Measurements from ENCODE around the gene OR56A4. TPM values are rescaled to one million over a fixed set of nuclear protein-coding genes. Genes with fewer than 3 reads are reported as not detected.

Gene OR56A4
- polyA plus RNA-seq, 2 of the 4 experiments (the other 2 are of a cell fraction), result not detected

- no peak for TF ChIP-seq BHLHE40 (IDR thresholded peaks at IDR 0.05; ENCODE audit: low read depth, low read length)
- TF ChIP-seq ESRRA (IDR thresholded peaks at IDR 0.05; ENCODE audit: borderline replicate concordance, low read length), result no peak
- TF ChIP-seq ZC3H11A (IDR thresholded peaks at IDR 0.05), result no peak
- TF ChIP-seq HEYL (CRISPR knock-in tag; IDR thresholded peaks at IDR 0.05), result no peak
- TF ChIP-seq PHF8 (IDR thresholded peaks at IDR 0.05; ENCODE audit: borderline replicate concordance, low read depth), result no peak
Measured at GRCh38 chr11:5992150-5992549, 14.6 kb downstream of the OR56A4 start (continued).

GRCh38 chr11:5989203-5989602 lies 17.5 kb downstream of the OR56A4 start:
- POLR2A ChIA-PET, result no interaction called here
- ATAC-seq (no peak), DNase-seq (ENCODE audit: low read depth in 1 of 2, low spot score in 1 of 2) (no peak), FAIRE-seq (no peak)
- TF ChIP-seq MAX (IDR thresholded peaks at IDR 0.05), result no peak
- TF ChIP-seq ESRRA (IDR thresholded peaks at IDR 0.05; ENCODE audit: borderline replicate concordance, low read length), result no peak
- no peak for TF ChIP-seq ZFP36 (IDR thresholded peaks at IDR 0.05; ENCODE audit: borderline replicate concordance, partially characterized antibody)
- Histone ChIP-seq H3K4me3 (no peak overlapping the region), H3K9me3 (no peaks in the 10 kb centered on the region), H3K4me2 (no peak overlapping the region), H3K27ac (no peak overlapping the region), H3K4me1 (no peaks in the 10 kb centered on the region)
- CTCF ChIA-PET, result interaction anchor here (4.8 kb wide), 1 partner anchor 373 kb away, joined by 19 read pairs; no protein-coding TSS in a partner anchor
- WGBS (ENCODE audit: missing lambda C conversion rate), result 12% methylated on average over 4 of the region's 4 CpGs

GRCh38 chr11:5986885-5987284 lies 19.9 kb downstream of the OR56A4 start, which contains the start of gene OR52L1:
TSS of gene OR52L1 (minus strand) at chr11:5986985. CDS start at chr11:5986930, 55 bp downstream.
- Histone ChIP-seq H3K4me2 (no peak within 1 kb of the TSS), H3K4me3 (no peak within 1 kb of the TSS), H3K4me1 (no peaks in the 10 kb centered on the region), H3K27ac (no peak within 1 kb of the TSS), H3K9me3 (no peaks in the 10 kb centered on the region)
- TF ChIP-seq NPAS2 (CRISPR knock-in tag; IDR thresholded peaks at IDR 0.05; ENCODE audit: borderline replicate concordance) (no peak), ESRRA (IDR thresholded peaks at IDR 0.05; ENCODE audit: borderline replicate concordance, low read length) (no peak), MAZ (IDR thresholded peaks at IDR 0.05; ENCODE audit: borderline replicate concordance, low read depth, low read length) (no peak), HOXA7 (CRISPR knock-in tag; IDR thresholded peaks at IDR 0.05) (no peak), POLR2A (IDR thresholded peaks at IDR 0.05; ENCODE audit: low read length) (no peak), RFX5 (IDR thresholded peaks at IDR 0.05) (no peak), PBX3 (IDR thresholded peaks at IDR 0.05) (no peak), HES2 (IDR thresholded peaks at IDR 0.05) (no peak), CTCF (IDR thresholded peaks at IDR 0.05) (no peak), CHD4 (IDR thresholded peaks at IDR 0.05; ENCODE audit: borderline replicate concordance) (no peak), BCL3 (IDR thresholded peaks at IDR 0.05) (no peak), JUN (IDR thresholded peaks at IDR 0.05) (no peak), E2F6 (IDR thresholded peaks at IDR 0.05; ENCODE audit: borderline replicate concordance, low read depth) (no peak), FOSB (CRISPR knock-in tag; IDR thresholded peaks at IDR 0.05) (no peak), REST (IDR thresholded peaks at IDR 0.05) (no peak), NR3C1 (IDR thresholded peaks at IDR 0.05) (no peak), POLR2AphosphoS2 (conservative IDR thresholded peaks at IDR 0.05; ENCODE audit: low read length) (no peak), CHD2 (IDR thresholded peaks at IDR 0.05; ENCODE audit: low read length, partially characterized antibody) (no peak), EHF (CRISPR knock-in tag; IDR thresholded peaks at IDR 0.05) (no peak)
- ChIA-PET CTCF (interaction anchor here (1.1 to 1.7 kb wide), 2 partner anchors 8 to 17 kb away, joined by 3 to 4 read pairs; no protein-coding TSS in a partner anchor), POLR2A (no interaction called here)
- ATAC-seq (no peak), DNase-seq (ENCODE audit: low read depth in 1 of 2, low spot score in 1 of 2) (no peak), FAIRE-seq (no peak)
- 0% methylated on average over 1 of the region's 1 CpG for WGBS (ENCODE audit: missing lambda C conversion rate)

Data from A549 (cell line).